ENCODE measurements around the gene MYH16. TPM values are rescaled to one million over a fixed set of nuclear protein-coding genes. Genes with fewer than 3 reads are reported as not detected.
"Not testable (repeated sequence)": the region's sequence is repeated elsewhere in the genome, so short reads cannot be mapped to it uniquely, and the experiment has no call there.

The MYH16 gene
- total RNA-seq, 1 donor from 2014 or later: not detected

- no peak for DNase-seq (ENCODE audit: low spot score)
- intact Hi-C loops (cut with DNase I): no loop called here
Observed at GRCh38 chr7:99293167-99293566, 20.5 kb downstream of the MYH16 start.

- intact Hi-C loops (cut with DNase I): no loop called here
Observed at GRCh38 chr7:99293650-99294049, 21.0 kb downstream of the MYH16 start.

GRCh38 chr7:99296471-99296870 lies 23.8 kb downstream of the MYH16 start:
- DNase-seq (ENCODE audit: low spot score): no peak
- intact Hi-C loops (cut with DNase I): no loop called here

More at GRCh38 chr7:99293650-99294049, 21.0 kb downstream of the MYH16 start:
- DNase-seq (ENCODE audit: low spot score): no peak

GRCh38 chr7:99301496-99301895 lies 28.9 kb downstream of the MYH16 start:
- intact Hi-C loops (cut with DNase I): no loop called here

GRCh38 chr7:99305473-99306260 lies 33.0 kb downstream of the MYH16 start:
- DNase-seq (ENCODE audit: low spot score): no peak
- intact Hi-C loops (cut with DNase I): no loop called here

More at GRCh38 chr7:99301496-99301895, 28.9 kb downstream of the MYH16 start:
- no peak for DNase-seq (ENCODE audit: low spot score)

GRCh38 chr7:99308461-99309074 lies 35.9 kb downstream of the MYH16 start:
- intact Hi-C loops (cut with DNase I): no loop called here

GRCh38 chr7:99309111-99309510 lies 36.5 kb downstream of the MYH16 start:
- intact Hi-C loops (cut with DNase I): no loop called here
- DNase-seq (ENCODE audit: low spot score): no peak

More at GRCh38 chr7:99308461-99309074, 35.9 kb downstream of the MYH16 start:
- DNase-seq (ENCODE audit: low spot score): no peak

GRCh38 chr7:99310004-99310403 lies 37.4 kb downstream of the MYH16 start:
- intact Hi-C loops (cut with DNase I): no loop called here
- DNase-seq (ENCODE audit: low spot score): no peak

- intact Hi-C loops (cut with DNase I): no loop called here
- DNase-seq (ENCODE audit: low spot score): no peak
Observed at GRCh38 chr7:99311702-99312101, 39.1 kb downstream of the MYH16 start.

- no peak for DNase-seq (ENCODE audit: low spot score)
- intact Hi-C loops (cut with DNase I): loop anchor here (1.0 kb wide), 1 partner anchor 272 kb away; no protein-coding TSS in a partner anchor
Observed at GRCh38 chr7:99312316-99313203, 39.9 kb downstream of the MYH16 start.

GRCh38 chr7:99313204-99313573 lies 40.5 kb downstream of the MYH16 start:
- intact Hi-C loops (cut with DNase I): loop anchor here (1.0 kb wide), 1 partner anchor 273 kb away; no protein-coding TSS in a partner anchor
- DNase-seq (ENCODE audit: low spot score): no peak

- no peak for DNase-seq (ENCODE audit: low spot score)
- intact Hi-C loops (cut with DNase I): no loop called here
Observed at GRCh38 chr7:99314504-99314903, 41.9 kb downstream of the MYH16 start.

- intact Hi-C loops (cut with DNase I): no loop called here
- DNase-seq (ENCODE audit: low spot score): no peak
Observed at GRCh38 chr7:99320371-99320770, 47.7 kb downstream of the MYH16 start.

GRCh38 chr7:99322659-99323058 lies 50.0 kb downstream of the MYH16 start:
- DNase-seq (ENCODE audit: low spot score); intact Hi-C loops (cut with DNase I): not testable (repeated sequence)

- DNase-seq (ENCODE audit: low spot score): no peak
- intact Hi-C loops (cut with DNase I): no loop called here
Observed at GRCh38 chr7:99324559-99324958, 51.9 kb downstream of the MYH16 start.

- intact Hi-C loops (cut with DNase I): loop anchor here (5.0 kb wide), 1 partner anchor 183 kb away; the partner anchor contains the start of gene SMURF1
- DNase-seq (ENCODE audit: low spot score): no peak
Observed at GRCh38 chr7:99325001-99325493, 52.4 kb downstream of the MYH16 start.

- DNase-seq (ENCODE audit: low spot score): peak; percentile 94
- intact Hi-C loops (cut with DNase I): loop anchor here (5.0 kb wide), 1 partner anchor 183 kb away; the partner anchor contains the start of gene SMURF1
Observed at GRCh38 chr7:99325592-99326407, 53.2 kb downstream of the MYH16 start, which contains the start of gene ARPC1A. TSS of gene ARPC1A (plus strand) at chr7:99325898. CDS start at chr7:99333354, 7,456 bp downstream.

GRCh38 chr7:99326408-99326782 lies 53.8 kb downstream of the MYH16 start:
- DNase-seq (ENCODE audit: low spot score): no peak
- intact Hi-C loops (cut with DNase I): loop anchor here (5.0 kb wide), 1 partner anchor 184 kb away; the partner anchor contains the start of gene SMURF1

All from cardiac septum (tissue), 1 donor.